ENCODE results near the gene STRN4.

GRCh38 chr19:46725036-46725820 lies 21.0 kb downstream of the STRN4 start:
- TF ChIP-seq CTCF (IDR thresholded peaks at IDR 0.05) (no peak), POLR2A (IDR thresholded peaks at IDR 0.05) (no peak)

Data from uterus (tissue), 2 donors.